Left lobe of liver (tissue), 2 donors: ENCODE data around the gene EEF1A1. TPM values are rescaled to one million over a fixed set of nuclear protein-coding genes. Genes with fewer than 3 reads are reported as not detected.
"Not testable (repeated sequence)": the region's sequence is repeated elsewhere in the genome, so short reads cannot be mapped to it uniquely, and the experiment has no call there.

Experiments
- ATAC-seq: fragments of 200-7000 bp; cut with Tn5 transposase; one replicate; pipeline ENCODE4 v1.9.1; 2020; ENCODE audit warnings: mild to moderate bottlenecking, moderate library complexity
- DNase-seq: peaks from one replicate; pipeline ENCODE4 v3.0.0-alpha.2; 2020; ENCODE audit warnings: low spot score
- total RNA-seq: library from RNA; stranded (reverse); gene quantifications from one replicate; pipeline ENCODE4 v1.2.1, GENCODE V29; 2021
- donor health status: DM: no; HTN: no; CAD: no; lungs with moderate emphysema.
- donor health status: DM: no; HTN: yes; CAD: no.

Gene EEF1A1
- 3,300 TPM for total RNA-seq

- DNase-seq (peak; percentile 100), ATAC-seq (peak; percentile 84)
Measured at GRCh38 chr6:73520688-73521350, at the start of gene EEF1A1. Gene EEF1A1 (minus strand): TSS chr6:73521032. CDS start chr6:73520026, 1,006 bp downstream.

- DNase-seq (no peak), ATAC-seq (no peak)
Measured at GRCh38 chr6:73569121-73569520, 48.3 kb upstream of the EEF1A1 start.

- ATAC-seq (peak; percentile 86), DNase-seq (peak; percentile 94)
Measured at GRCh38 chr6:73566954-73567591, 46.2 kb upstream of the EEF1A1 start.

- not testable (repeated sequence) for DNase-seq, ATAC-seq
Measured at GRCh38 chr6:73566486-73566871, 45.6 kb upstream of the EEF1A1 start.

GRCh38 chr6:73565767-73566485, 45.1 kb upstream of the EEF1A1 start:
- DNase-seq (no peak), ATAC-seq (no peak)

- ATAC-seq (no peak), DNase-seq (no peak)
Measured at GRCh38 chr6:73564578-73565345, 43.9 kb upstream of the EEF1A1 start.

- no peak for ATAC-seq
- no peak for DNase-seq
Measured at GRCh38 chr6:73562558-73562957, 41.7 kb upstream of the EEF1A1 start.

- ATAC-seq (no peak), DNase-seq (no peak)
Measured at GRCh38 chr6:73560853-73561407, 40.1 kb upstream of the EEF1A1 start.

- DNase-seq: no peak
- ATAC-seq: peak; percentile 83
Measured at GRCh38 chr6:73560182-73560732, 39.4 kb upstream of the EEF1A1 start.

GRCh38 chr6:73559399-73559794, 38.6 kb upstream of the EEF1A1 start:
- not testable (repeated sequence) for ATAC-seq, DNase-seq

GRCh38 chr6:73558624-73559398, 38.0 kb upstream of the EEF1A1 start:
- no peak for DNase-seq
- no peak for ATAC-seq

GRCh38 chr6:73556836-73557235, 36.0 kb upstream of the EEF1A1 start:
- no peak for ATAC-seq
- no peak for DNase-seq

- ATAC-seq, DNase-seq: not testable (repeated sequence)
Measured at GRCh38 chr6:73555380-73555949, 34.6 kb upstream of the EEF1A1 start.

- DNase-seq, ATAC-seq: not testable (repeated sequence)
Measured at GRCh38 chr6:73551115-73551514, 30.3 kb upstream of the EEF1A1 start.

- peak; percentile 93 for ATAC-seq
- peak; percentile 74 for DNase-seq
Measured at GRCh38 chr6:73548458-73549446, 27.9 kb upstream of the EEF1A1 start.

GRCh38 chr6:73547036-73547435, 26.2 kb upstream of the EEF1A1 start:
- DNase-seq (no peak), ATAC-seq (no peak)

- DNase-seq (no peak), ATAC-seq (peak; percentile 76)
Measured at GRCh38 chr6:73542891-73543290, 22.1 kb upstream of the EEF1A1 start.

- DNase-seq, ATAC-seq: not testable (repeated sequence)
Measured at GRCh38 chr6:73542481-73542880, 21.6 kb upstream of the EEF1A1 start.
